H1 (cell line): ENCODE data around the gene SCN1B.

Experiments
- CBX5 ChIP-seq: fragments of 300-800, 300-1000 bp; sonication (generic); IDR thresholded peaks from 2 replicates; pipeline ENCODE4 v1.7.1; 2016; ENCODE audit warnings: antibody characterized with exemption, low read length, low read depth
- CHD2 ChIP-seq: IDR thresholded peaks from 2 replicates; pipeline ENCODE4 v1.6.1; 2012; ENCODE audit warnings: low read length, improper control_type of control experiment
- CREB1 ChIP-seq: IDR thresholded peaks from 2 replicates; pipeline ENCODE4 v1.6.1; 2012; ENCODE audit warnings: inconsistent platforms
- HDAC6 ChIP-seq: IDR thresholded peaks from one replicate; pipeline ENCODE4 v1.7.1; 2012; ENCODE audit warnings: low read depth, mild to moderate bottlenecking, inconsistent platforms, low read length, moderate library complexity
- MAFK ChIP-seq: IDR thresholded peaks from 2 replicates; pipeline ENCODE4 v1.6.1; 2012; ENCODE audit warnings: low read depth, mild to moderate bottlenecking, improper control_type of control experiment, low read length
- RAD21 ChIP-seq, 2 experiments: IDR thresholded peaks in 1 of 2; conservative IDR thresholded peaks in 1 of 2; 2 replicates each; pipeline ENCODE4 v1.6.1; 2011; ENCODE audit warnings: low read depth in 2 of 2, low read length in 2 of 2, improper control_type of control experiment in 1 of 2, inconsistent platforms in 1 of 2, mild to moderate bottlenecking in 1 of 2, moderate library complexity in 1 of 2
- SP2 ChIP-seq: IDR thresholded peaks from 2 replicates; pipeline ENCODE4 v1.6.1; 2012; ENCODE audit warnings: mild to moderate bottlenecking, low read length, inconsistent platforms
- SP4 ChIP-seq: IDR thresholded peaks from 2 replicates; pipeline ENCODE4 v1.6.1; 2012; ENCODE audit warnings: low read length, inconsistent platforms
- TAF1 ChIP-seq: IDR thresholded peaks from 2 replicates; pipeline ENCODE4 v1.6.1; 2011; ENCODE audit warnings: mild to moderate bottlenecking, low read depth, low read length
- ZNF274 ChIP-seq: IDR thresholded peaks from 2 replicates; pipeline ENCODE4 v1.7.0; 2012; ENCODE audit warnings: low read length, borderline replicate concordance; ENCODE audit errors: extremely low read depth
- TF ChIP-seq, protein P1 (sequence below), 3 experiments: IDR thresholded peaks; 1 replicate in 2 of 3; 2 replicates in 1 of 3; pipeline versions ENCODE4 v1.5.1 to v1.6.1; 2011; ENCODE audit warnings: low read length in 3 of 3, mild to moderate bottlenecking in 3 of 3, inconsistent platforms in 2 of 3, low read depth in 1 of 3, moderate library complexity in 1 of 3; ENCODE audit not compliant: insufficient read depth in 1 of 3; ENCODE audit errors: control extremely low read depth in 1 of 3

DNA sequence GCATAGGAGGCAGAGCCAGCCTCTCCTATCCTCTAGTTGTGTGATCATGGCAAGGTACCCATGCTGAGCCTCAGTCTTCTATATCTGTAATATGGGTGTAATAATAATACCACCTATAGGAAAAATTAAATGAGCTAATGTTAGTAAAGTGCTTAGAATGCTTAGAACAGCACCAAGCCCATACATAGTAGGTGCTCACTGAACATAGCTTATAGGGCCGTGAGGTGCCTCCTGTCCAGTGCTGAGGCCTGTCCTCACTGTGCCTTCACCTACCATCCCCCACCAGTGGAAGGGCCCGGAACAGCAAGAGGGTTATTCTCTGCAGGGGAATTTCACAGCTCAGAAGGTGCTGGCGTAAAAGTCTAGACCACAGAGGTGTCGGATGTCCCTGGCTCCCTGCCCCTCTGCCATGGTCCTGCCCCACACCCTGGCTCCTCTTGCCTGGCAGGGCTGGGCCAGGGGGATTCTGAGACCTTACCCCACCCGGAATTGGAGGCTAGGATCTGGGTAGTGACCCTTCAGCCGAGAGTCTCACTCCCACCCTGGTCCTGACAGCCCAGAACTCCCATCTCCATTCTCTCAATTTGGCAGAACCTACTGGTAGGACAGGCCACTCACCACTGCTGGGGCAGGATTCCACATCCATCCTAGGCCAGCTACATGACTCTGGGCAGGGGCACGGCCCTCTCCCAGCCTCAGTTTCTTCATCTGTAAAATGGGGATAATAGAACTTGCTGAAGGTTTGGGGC is 2.2 kb upstream of the SCN1B start:
- TF ChIP-seq, protein P1, sequence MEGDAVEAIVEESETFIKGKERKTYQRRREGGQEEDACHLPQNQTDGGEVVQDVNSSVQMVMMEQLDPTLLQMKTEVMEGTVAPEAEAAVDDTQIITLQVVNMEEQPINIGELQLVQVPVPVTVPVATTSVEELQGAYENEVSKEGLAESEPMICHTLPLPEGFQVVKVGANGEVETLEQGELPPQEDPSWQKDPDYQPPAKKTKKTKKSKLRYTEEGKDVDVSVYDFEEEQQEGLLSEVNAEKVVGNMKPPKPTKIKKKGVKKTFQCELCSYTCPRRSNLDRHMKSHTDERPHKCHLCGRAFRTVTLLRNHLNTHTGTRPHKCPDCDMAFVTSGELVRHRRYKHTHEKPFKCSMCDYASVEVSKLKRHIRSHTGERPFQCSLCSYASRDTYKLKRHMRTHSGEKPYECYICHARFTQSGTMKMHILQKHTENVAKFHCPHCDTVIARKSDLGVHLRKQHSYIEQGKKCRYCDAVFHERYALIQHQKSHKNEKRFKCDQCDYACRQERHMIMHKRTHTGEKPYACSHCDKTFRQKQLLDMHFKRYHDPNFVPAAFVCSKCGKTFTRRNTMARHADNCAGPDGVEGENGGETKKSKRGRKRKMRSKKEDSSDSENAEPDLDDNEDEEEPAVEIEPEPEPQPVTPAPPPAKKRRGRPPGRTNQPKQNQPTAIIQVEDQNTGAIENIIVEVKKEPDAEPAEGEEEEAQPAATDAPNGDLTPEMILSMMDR (IDR thresholded peaks at IDR 0.05; ENCODE audit: control extremely low read depth in 1 of 3, insufficient read depth in 1 of 3, low read depth in 1 of 3, low read length in 3 of 3) = no peak; a peak in 1 of 4 replicates
- TF ChIP-seq HDAC6 = no peak
- TF ChIP-seq CHD2 = no peak
- TF ChIP-seq RAD21 (IDR thresholded peaks at IDR 0.05 in 1 of 2, conservative IDR thresholded peaks at IDR 0.05 in 1 of 2; ENCODE audit: low read depth in 2 of 2, low read length in 2 of 2) = no peak
- no peak for TF ChIP-seq CBX5
- TF ChIP-seq SP4 = no peak
- no peak for TF ChIP-seq CREB1
- TF ChIP-seq SP2 = no peak
- no peak for TF ChIP-seq MAFK
- no peak for TF ChIP-seq ZNF274
- no peak for TF ChIP-seq TAF1
